ENCODE results near the gene SPAG16. TPM values are rescaled to one million over a fixed set of nuclear protein-coding genes. Genes with fewer than 3 reads are reported as not detected.

Gene SPAG16
- total and polyA plus RNA-seq, 2 of the 13 experiments (the other 11 are each of a cell fraction or from before 2014, with no cell fraction given): 9.6 to 26.5 TPM

DNA sequence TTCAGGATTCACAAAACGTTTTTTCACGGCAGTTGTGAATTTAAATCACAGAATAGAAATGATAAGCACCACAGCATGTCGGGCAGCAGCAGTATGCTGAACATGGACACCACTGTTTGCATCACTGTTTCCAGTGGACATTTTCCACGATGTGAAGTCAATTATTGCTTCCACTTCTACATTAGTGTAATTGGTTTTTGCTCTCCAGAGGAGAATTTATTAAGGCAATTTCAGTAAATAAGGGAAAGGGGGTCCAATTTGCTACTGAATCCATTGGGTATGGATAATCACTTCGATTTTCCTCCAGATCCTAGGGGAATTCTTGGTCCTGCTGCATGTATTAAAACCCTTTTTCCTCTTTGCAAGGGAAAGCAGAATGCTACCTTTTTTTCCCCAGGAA, 1096.4 kb downstream of the SPAG16 start:
- no TSS peak for BruUV-seq (replicated peaks)
- in situ Hi-C loops (cut with HindIII; ENCODE audit: extremely low pct_ligation_motif_present, low pct_unique_long_range_greater_than_20kb): no loop called here
- H3K4me3 ChIP-seq (replicated peaks in 1 of 3; ENCODE audit: insufficient read depth in 1 of 3, low read depth in 2 of 3, low read length in 3 of 3): no peak overlapping the region
- ChIA-PET POLR2A (no interaction called here), CTCF (ENCODE audit: low intra/inter-chr PET ratio, low total read pairs) (no interaction called here)
- intact Hi-C loops (cut with micrococcal nuclease; ENCODE audit: unreplicated experiment): no loop called here
- H3K9me3 ChIP-seq (ENCODE audit: low read length): no peaks in the 10 kb centered on the region
- no peaks in the 10 kb centered on the region for H3K36me3 ChIP-seq (replicated peaks in 1 of 2; ENCODE audit: control insufficient read depth in 1 of 2, insufficient read depth in 2 of 2, low read length in 2 of 2)
- no peak overlapping the region for H3K9ac ChIP-seq (ENCODE audit: insufficient read depth, low read depth, low read length)
- H3K79me2 ChIP-seq (ENCODE audit: insufficient read depth, low read length): no peaks in the 10 kb centered on the region
- FAIRE-seq (no peak), DNase-seq (ENCODE audit: low spot score) (no peak), ATAC-seq (no peak)
- H3K4me1 ChIP-seq (ENCODE audit: insufficient read depth, low read length): no peaks in the 10 kb centered on the region
- 2% methylated on average over 5 of the region's 5 CpGs for WGBS (ENCODE audit: low lambda C conversion rate)
- H4K20me1 ChIP-seq (ENCODE audit: insufficient read depth, low read length): no peaks in the 10 kb centered on the region
- TF ChIP-seq, protein P1, sequence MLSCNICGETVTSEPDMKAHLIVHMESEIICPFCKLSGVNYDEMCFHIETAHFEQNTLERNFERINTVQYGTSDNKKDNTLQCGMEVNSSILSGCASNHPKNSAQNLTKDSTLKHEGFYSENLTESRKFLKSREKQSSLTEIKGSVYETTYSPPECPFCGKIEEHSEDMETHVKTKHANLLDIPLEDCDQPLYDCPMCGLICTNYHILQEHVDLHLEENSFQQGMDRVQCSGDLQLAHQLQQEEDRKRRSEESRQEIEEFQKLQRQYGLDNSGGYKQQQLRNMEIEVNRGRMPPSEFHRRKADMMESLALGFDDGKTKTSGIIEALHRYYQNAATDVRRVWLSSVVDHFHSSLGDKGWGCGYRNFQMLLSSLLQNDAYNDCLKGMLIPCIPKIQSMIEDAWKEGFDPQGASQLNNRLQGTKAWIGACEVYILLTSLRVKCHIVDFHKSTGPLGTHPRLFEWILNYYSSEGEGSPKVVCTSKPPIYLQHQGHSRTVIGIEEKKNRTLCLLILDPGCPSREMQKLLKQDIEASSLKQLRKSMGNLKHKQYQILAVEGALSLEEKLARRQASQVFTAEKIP (CRISPR knock-in tag; IDR thresholded peaks at IDR 0.05; ENCODE audit: borderline replicate concordance): no peak
- TF ChIP-seq SYNCRIP (IDR thresholded peaks at IDR 0.05; ENCODE audit: insufficient read depth, low read depth, low read length): no peak
- TF ChIP-seq ZNF781 (CRISPR knock-in tag; IDR thresholded peaks at IDR 0.05; ENCODE audit: borderline replicate concordance, not compliant biosample characterization): no peak
- TF ChIP-seq ZNF546 (CRISPR knock-in tag; conservative IDR thresholded peaks at IDR 0.05): no peak
- no peak for TF ChIP-seq CREB1 (IDR thresholded peaks at IDR 0.05)
- no peak for TF ChIP-seq CREB1 (CRISPR knock-in tag; IDR thresholded peaks at IDR 0.05)
- H2AFZ ChIP-seq (ENCODE audit: low read length): no peak overlapping the region
- H3K27ac ChIP-seq (ENCODE audit: extremely low read length, insufficient read depth, low read length): no peak overlapping the region
- no peaks in the 10 kb centered on the region for H3K27me3 ChIP-seq (ENCODE audit: control insufficient read depth in 1 of 2, insufficient read depth in 2 of 2, low read length in 2 of 2)
- H3K4me2 ChIP-seq (ENCODE audit: low read depth, low read length): no peak overlapping the region

DNA sequence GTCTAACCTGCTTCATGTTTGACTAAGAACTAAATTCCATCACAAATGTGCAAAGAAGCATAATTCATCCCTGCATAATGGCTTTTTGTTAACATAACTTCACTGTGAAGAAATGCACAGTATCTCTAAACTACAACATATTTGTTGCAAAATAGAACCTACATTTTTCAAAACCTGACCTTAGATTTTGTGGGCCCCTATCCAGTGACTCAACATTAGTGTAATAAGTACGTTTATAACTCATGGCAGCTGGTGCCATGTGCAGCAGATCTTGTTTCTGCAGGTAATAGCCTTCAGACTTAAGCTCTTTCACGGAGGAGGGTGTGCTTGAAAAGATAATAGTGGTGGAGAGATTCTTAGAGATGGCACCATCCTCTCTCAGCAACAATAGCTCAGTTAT, 1098.0 kb downstream of the SPAG16 start:
- H3K36me3 ChIP-seq (replicated peaks in 1 of 2; ENCODE audit: control insufficient read depth in 1 of 2, insufficient read depth in 2 of 2, low read length in 2 of 2): no peaks in the 10 kb centered on the region
- in situ Hi-C loops (cut with HindIII; ENCODE audit: extremely low pct_ligation_motif_present, low pct_unique_long_range_greater_than_20kb): no loop called here
- intact Hi-C loops (cut with micrococcal nuclease; ENCODE audit: unreplicated experiment): no loop called here
- FAIRE-seq (no peak), DNase-seq (ENCODE audit: low spot score) (no peak), ATAC-seq (no peak)
- no peak overlapping the region for H3K4me2 ChIP-seq (ENCODE audit: low read depth, low read length)
- no peak overlapping the region for H2AFZ ChIP-seq (ENCODE audit: low read length)
- BruUV-seq (replicated peaks): no TSS peak
- 0% methylated on average over 2 of the region's 2 CpGs for WGBS (ENCODE audit: low lambda C conversion rate)
- no peaks in the 10 kb centered on the region for H4K20me1 ChIP-seq (ENCODE audit: insufficient read depth, low read length)
- no peaks in the 10 kb centered on the region for H3K4me1 ChIP-seq (ENCODE audit: insufficient read depth, low read length)
- H3K27ac ChIP-seq (ENCODE audit: extremely low read length, insufficient read depth, low read length): no peak overlapping the region
- TF ChIP-seq, protein P2, sequence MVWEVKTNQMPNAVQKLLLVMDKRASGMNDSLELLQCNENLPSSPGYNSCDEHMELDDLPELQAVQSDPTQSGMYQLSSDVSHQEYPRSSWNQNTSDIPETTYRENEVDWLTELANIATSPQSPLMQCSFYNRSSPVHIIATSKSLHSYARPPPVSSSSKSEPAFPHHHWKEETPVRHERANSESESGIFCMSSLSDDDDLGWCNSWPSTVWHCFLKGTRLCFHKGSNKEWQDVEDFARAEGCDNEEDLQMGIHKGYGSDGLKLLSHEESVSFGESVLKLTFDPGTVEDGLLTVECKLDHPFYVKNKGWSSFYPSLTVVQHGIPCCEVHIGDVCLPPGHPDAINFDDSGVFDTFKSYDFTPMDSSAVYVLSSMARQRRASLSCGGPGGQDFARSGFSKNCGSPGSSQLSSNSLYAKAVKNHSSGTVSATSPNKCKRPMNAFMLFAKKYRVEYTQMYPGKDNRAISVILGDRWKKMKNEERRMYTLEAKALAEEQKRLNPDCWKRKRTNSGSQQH (CRISPR knock-in tag; IDR thresholded peaks at IDR 0.05; ENCODE audit: low read depth): no peak
- no peak for TF ChIP-seq NFE2L2 (IDR thresholded peaks at IDR 0.05; ENCODE audit: low read length)
- TF ChIP-seq, protein P3, sequence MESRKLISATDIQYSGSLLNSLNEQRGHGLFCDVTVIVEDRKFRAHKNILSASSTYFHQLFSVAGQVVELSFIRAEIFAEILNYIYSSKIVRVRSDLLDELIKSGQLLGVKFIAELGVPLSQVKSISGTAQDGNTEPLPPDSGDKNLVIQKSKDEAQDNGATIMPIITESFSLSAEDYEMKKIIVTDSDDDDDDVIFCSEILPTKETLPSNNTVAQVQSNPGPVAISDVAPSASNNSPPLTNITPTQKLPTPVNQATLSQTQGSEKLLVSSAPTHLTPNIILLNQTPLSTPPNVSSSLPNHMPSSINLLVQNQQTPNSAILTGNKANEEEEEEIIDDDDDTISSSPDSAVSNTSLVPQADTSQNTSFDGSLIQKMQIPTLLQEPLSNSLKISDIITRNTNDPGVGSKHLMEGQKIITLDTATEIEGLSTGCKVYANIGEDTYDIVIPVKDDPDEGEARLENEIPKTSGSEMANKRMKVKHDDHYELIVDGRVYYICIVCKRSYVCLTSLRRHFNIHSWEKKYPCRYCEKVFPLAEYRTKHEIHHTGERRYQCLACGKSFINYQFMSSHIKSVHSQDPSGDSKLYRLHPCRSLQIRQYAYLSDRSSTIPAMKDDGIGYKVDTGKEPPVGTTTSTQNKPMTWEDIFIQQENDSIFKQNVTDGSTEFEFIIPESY (CRISPR knock-in tag; IDR thresholded peaks at IDR 0.05): no peak
- no peak for TF ChIP-seq HOXA3 (CRISPR knock-in tag; IDR thresholded peaks at IDR 0.05)
- no peak for TF ChIP-seq CHD4 (IDR thresholded peaks at IDR 0.05; ENCODE audit: borderline replicate concordance, low read length)
- no peak for TF ChIP-seq IRX3 (CRISPR knock-in tag; IDR thresholded peaks at IDR 0.05; ENCODE audit: borderline replicate concordance, low read depth)
- H3K79me2 ChIP-seq (ENCODE audit: insufficient read depth, low read length): no peaks in the 10 kb centered on the region
- no peak overlapping the region for H3K9ac ChIP-seq (ENCODE audit: insufficient read depth, low read depth, low read length)
- ChIA-PET POLR2A (no interaction called here), CTCF (ENCODE audit: low intra/inter-chr PET ratio, low total read pairs) (no interaction called here)
- H3K27me3 ChIP-seq (ENCODE audit: control insufficient read depth in 1 of 2, insufficient read depth in 2 of 2, low read length in 2 of 2): no peaks in the 10 kb centered on the region
- H3K9me3 ChIP-seq (ENCODE audit: low read length): no peaks in the 10 kb centered on the region
- H3K4me3 ChIP-seq (replicated peaks in 1 of 3; ENCODE audit: insufficient read depth in 1 of 3, low read depth in 2 of 3, low read length in 3 of 3): no peak overlapping the region
